OCI-LY3 (cell line): ENCODE measurements around the gene CFAP57.

Experiments
- EZH2phosphoT487 ChIP-seq: fragments of 200-600 bp; shearing (Covaris generic); IDR thresholded peaks from 2 replicates; pipeline ENCODE4 v1.6.1; 2018; ENCODE audit warnings: antibody characterized with exemption, mixed run types, low read depth
- TF ChIP-seq, protein P1 (sequence below): fragments of 200-600, 300-600 bp; sonication (generic); IDR thresholded peaks from 2 replicates; pipeline ENCODE4 v1.5.1; 2014; ENCODE audit warnings: antibody characterized with exemption, low read length, low read depth

DNA sequence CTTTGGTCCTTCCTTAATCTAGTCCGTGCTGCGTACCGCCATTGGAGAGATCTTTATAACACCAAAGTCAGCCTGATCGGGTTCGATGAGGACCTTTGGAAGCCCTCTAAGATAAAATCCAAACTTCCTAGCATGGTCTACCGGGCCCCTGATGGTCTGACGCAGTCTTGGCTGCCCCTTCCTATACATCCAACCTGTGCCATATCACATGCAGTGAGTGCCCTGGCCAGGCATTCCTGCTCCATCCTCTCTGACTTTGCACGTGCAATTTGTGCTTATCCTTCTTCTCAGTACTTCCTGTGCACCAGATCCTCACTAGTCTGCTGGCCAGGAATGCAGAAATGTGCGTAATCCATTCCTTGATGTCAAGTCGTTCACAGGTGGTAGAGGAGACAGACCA, 45.6 kb downstream of the CFAP57 start:
- TF ChIP-seq, protein P1, sequence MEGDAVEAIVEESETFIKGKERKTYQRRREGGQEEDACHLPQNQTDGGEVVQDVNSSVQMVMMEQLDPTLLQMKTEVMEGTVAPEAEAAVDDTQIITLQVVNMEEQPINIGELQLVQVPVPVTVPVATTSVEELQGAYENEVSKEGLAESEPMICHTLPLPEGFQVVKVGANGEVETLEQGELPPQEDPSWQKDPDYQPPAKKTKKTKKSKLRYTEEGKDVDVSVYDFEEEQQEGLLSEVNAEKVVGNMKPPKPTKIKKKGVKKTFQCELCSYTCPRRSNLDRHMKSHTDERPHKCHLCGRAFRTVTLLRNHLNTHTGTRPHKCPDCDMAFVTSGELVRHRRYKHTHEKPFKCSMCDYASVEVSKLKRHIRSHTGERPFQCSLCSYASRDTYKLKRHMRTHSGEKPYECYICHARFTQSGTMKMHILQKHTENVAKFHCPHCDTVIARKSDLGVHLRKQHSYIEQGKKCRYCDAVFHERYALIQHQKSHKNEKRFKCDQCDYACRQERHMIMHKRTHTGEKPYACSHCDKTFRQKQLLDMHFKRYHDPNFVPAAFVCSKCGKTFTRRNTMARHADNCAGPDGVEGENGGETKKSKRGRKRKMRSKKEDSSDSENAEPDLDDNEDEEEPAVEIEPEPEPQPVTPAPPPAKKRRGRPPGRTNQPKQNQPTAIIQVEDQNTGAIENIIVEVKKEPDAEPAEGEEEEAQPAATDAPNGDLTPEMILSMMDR: no peak
- no peak for TF ChIP-seq EZH2phosphoT487
